Measurements from ENCODE around the gene TPRX2. TPM values are rescaled to one million over a fixed set of nuclear protein-coding genes. Genes with fewer than 3 reads are reported as not detected.
"Not testable (repeated sequence)": the region's sequence is repeated elsewhere in the genome, so short reads cannot be mapped to it uniquely, and the experiment has no call there.

TPRX2 gene
- total and polyA plus RNA-seq, 12 donors = not detected

- H3K4me1 ChIP-seq (replicated peaks in 1 of 2) = no peaks in the 10 kb centered on the region
- no peak overlapping the region for H3K4me3 ChIP-seq
- no peaks in the 10 kb centered on the region for H3K9me3 ChIP-seq (replicated peaks in 1 of 3)
- no peak for TF ChIP-seq POLR2A (IDR thresholded peaks at IDR 0.05)
- TF ChIP-seq, protein P1, sequence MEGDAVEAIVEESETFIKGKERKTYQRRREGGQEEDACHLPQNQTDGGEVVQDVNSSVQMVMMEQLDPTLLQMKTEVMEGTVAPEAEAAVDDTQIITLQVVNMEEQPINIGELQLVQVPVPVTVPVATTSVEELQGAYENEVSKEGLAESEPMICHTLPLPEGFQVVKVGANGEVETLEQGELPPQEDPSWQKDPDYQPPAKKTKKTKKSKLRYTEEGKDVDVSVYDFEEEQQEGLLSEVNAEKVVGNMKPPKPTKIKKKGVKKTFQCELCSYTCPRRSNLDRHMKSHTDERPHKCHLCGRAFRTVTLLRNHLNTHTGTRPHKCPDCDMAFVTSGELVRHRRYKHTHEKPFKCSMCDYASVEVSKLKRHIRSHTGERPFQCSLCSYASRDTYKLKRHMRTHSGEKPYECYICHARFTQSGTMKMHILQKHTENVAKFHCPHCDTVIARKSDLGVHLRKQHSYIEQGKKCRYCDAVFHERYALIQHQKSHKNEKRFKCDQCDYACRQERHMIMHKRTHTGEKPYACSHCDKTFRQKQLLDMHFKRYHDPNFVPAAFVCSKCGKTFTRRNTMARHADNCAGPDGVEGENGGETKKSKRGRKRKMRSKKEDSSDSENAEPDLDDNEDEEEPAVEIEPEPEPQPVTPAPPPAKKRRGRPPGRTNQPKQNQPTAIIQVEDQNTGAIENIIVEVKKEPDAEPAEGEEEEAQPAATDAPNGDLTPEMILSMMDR (IDR thresholded peaks at IDR 0.05) = no peak
- no peak for DNase-seq
- no peak overlapping the region for H3K27ac ChIP-seq
- H3K36me3 ChIP-seq (replicated peaks in 1 of 2) = no peaks in the 10 kb centered on the region
- intact Hi-C loops (cut with DNase I) = no loop called here
- H3K27me3 ChIP-seq = peaks cover 17% of the 10 kb centered on the region
- WGBS, 4 donors = 65 to 70% (median 67%) methylated on average over 5 of the region's 5 CpGs
Measured at GRCh38 chr19:47853003-47853402, 6.0 kb upstream of the TPRX2 start.

DNA sequence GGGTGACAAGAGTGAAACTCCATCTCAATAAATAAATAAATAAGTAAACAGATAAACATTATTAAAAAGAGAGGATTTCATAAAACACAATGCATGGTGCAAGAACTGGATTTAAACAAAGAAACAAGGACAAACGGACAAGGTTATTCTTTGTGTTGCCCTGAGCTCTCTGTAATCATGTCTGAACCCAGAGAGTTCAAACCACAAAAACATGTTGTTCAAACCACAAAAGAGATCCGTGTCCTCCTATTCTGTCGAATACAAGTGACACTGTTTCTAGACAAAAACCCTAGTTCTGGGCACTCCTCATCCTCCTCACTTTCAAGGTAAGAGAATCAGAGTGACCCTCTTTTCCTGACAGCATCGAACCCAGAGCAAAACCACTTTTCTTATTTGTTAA lies 4.6 kb upstream of the TPRX2 start:
- WGBS, 4 donors = 50 to 71% (median 62%) methylated on average over 4 of the region's 4 CpGs
- H3K27me3 ChIP-seq = peaks cover 11% of the 10 kb centered on the region
- no peaks in the 10 kb centered on the region for H3K9me3 ChIP-seq (replicated peaks in 1 of 3)
- H3K27ac ChIP-seq = no peak overlapping the region
- DNase-seq = no peak
- no peaks in the 10 kb centered on the region for H3K4me1 ChIP-seq (replicated peaks in 1 of 2)
- intact Hi-C loops (cut with DNase I) = no loop called here
- TF ChIP-seq, protein P1 (IDR thresholded peaks at IDR 0.05) = no peak
- H3K36me3 ChIP-seq (replicated peaks in 1 of 2) = no peaks in the 10 kb centered on the region
- no peak overlapping the region for H3K4me3 ChIP-seq

DNA sequence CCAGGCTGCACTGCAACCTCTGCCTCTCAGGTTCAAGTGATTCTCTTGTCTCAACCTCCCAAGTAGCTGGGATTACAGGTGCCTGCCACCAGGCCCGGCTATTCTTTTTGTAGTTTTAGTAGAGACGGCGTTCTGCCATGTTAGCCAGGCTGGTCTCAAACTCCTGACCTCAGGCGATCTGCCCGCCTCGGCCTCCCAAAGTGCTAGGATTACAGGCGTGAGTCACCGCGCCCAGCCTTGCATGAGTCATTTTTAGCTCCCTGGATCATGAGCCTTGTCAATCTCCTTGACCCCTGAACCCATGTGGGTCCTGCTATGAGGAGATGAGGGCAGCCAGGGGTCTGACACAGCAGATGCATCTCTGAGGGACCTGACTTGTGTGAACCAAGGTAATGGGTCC lies 804 bp upstream of the TPRX2 start:
- H3K36me3 ChIP-seq (replicated peaks in 1 of 2); H3K4me3 ChIP-seq; H3K27ac ChIP-seq; H3K27me3 ChIP-seq; H3K9me3 ChIP-seq (replicated peaks in 1 of 3); intact Hi-C loops (cut with DNase I); H3K4me1 ChIP-seq (replicated peaks in 1 of 2): not testable (repeated sequence)
- DNase-seq = peak in 2 of 7 donors; percentile 21 to 38
- 63 to 78% (median 69%) methylated on average over 9 of the region's 9 CpGs for WGBS, 4 donors

DNA sequence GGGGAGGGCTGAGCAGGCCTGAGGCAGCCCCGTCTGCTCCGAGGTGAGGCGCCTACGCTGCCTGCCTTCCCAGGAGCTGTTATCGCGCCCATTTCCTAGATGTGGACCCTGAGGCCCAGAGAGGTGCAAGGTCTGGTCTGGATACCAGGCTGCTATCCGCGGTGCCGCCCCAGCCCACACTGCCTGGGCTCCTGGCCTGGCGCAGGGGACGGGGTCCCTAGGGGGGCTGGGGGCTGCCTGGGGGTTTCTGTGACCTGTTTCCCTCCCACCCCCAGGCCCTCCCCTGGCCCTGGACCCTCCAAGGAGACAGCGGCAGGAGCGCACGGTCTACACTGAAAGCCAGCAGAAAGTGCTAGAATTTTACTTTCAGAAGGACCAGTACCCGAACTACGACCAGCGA lies 803 bp downstream of the TPRX2 start:
- DNase-seq = peak in 1 of 7 donors; percentile 1
- H3K27me3 ChIP-seq; intact Hi-C loops (cut with DNase I); H3K4me1 ChIP-seq (replicated peaks in 1 of 2); H3K4me3 ChIP-seq; H3K9me3 ChIP-seq (replicated peaks in 1 of 3); H3K27ac ChIP-seq; H3K36me3 ChIP-seq (replicated peaks in 1 of 2): not testable (repeated sequence)
- WGBS, 4 donors = 92 to 96% methylated on average over 2 to 11 of the region's 17 CpGs; no CpG with 5 or more reads in 2 of the 4 donors

- intact Hi-C loops (cut with DNase I) = no loop called here
- 54 to 92% (median 62%) methylated on average over 3 to 28 of the region's 34 CpGs for WGBS, 4 donors
- Histone ChIP-seq H3K36me3 (replicated peaks in 1 of 2) (no peaks in the 10 kb centered on the region), H3K9me3 (replicated peaks in 1 of 3) (no peaks in the 10 kb centered on the region), H3K27ac (no peak overlapping the region), H3K27me3 (no peaks in the 10 kb centered on the region), H3K4me3 (no peak overlapping the region), H3K4me1 (replicated peaks in 1 of 2) (no peaks in the 10 kb centered on the region)
- peak in 1 of 7 donors; percentile 14 for DNase-seq
- TF ChIP-seq, protein P1 (IDR thresholded peaks at IDR 0.05) = no peak
Measured at GRCh38 chr19:47860602-47861297, 1.7 kb downstream of the TPRX2 start.
